ENCODE data around the gene PTRHD1.
"Not testable (repeated sequence)": the region's sequence is repeated elsewhere in the genome, so short reads cannot be mapped to it uniquely, and the experiment has no call there.

The PTRHD1 gene

GRCh38 chr2:24806661-24807036 lies 13.5 kb upstream of the PTRHD1 start:
- TF ChIP-seq, protein P1, sequence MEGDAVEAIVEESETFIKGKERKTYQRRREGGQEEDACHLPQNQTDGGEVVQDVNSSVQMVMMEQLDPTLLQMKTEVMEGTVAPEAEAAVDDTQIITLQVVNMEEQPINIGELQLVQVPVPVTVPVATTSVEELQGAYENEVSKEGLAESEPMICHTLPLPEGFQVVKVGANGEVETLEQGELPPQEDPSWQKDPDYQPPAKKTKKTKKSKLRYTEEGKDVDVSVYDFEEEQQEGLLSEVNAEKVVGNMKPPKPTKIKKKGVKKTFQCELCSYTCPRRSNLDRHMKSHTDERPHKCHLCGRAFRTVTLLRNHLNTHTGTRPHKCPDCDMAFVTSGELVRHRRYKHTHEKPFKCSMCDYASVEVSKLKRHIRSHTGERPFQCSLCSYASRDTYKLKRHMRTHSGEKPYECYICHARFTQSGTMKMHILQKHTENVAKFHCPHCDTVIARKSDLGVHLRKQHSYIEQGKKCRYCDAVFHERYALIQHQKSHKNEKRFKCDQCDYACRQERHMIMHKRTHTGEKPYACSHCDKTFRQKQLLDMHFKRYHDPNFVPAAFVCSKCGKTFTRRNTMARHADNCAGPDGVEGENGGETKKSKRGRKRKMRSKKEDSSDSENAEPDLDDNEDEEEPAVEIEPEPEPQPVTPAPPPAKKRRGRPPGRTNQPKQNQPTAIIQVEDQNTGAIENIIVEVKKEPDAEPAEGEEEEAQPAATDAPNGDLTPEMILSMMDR (IDR thresholded peaks at IDR 0.05; ENCODE audit: insufficient read depth, low read depth, low read length, missing control alignments): no peak
- no peak overlapping the region for H3K4me3 ChIP-seq (ENCODE audit: low read length)
- DNase-seq (ENCODE audit: low read depth): no peak

DNA sequence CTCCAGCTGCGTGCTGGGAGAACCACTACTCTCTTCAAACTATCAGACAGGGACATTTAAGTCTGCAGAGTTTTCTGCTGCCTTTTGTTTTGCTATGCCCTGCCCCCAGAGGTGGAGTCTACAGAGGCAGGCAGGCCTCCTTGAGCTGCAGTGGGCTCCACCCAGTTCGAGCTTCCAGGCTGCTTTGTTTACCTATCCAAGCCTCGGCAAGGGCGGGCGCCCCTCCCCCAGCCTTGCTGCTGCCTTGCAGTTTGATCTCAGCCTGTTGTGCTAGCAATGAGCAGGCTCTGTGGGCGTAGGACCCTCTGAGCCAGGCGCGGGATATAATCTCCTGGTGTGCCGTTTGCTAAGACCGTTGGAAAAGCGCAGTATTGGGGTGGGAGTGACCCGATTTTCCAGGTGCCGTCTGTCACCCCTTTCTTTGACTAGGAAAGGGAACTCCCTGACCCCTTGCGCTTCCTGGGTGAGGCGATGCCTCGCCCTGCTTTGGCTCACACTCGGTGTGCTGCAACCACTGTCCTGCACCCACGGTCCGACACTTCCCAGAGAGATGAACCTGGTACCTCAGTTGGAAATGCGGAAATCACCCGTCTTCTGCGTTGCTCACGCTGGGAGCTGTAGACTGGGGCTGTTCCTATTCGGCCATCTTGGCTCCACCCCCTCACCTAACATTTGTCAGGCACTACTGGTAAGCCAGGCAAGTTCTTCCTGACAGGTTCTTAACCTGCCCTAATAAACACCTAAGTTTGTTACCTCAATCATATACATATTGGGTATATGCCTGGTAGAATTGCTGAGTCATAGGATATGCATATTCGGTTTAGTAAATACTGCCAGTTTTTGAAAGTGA lies 12.8 kb upstream of the PTRHD1 start:
- not testable (repeated sequence) for H3K4me3 ChIP-seq (ENCODE audit: low read length); DNase-seq (ENCODE audit: low read depth)

GRCh38 chr2:24800487-24800886 lies 7.3 kb upstream of the PTRHD1 start:
- not testable (repeated sequence) for DNase-seq (ENCODE audit: low read depth); H3K4me3 ChIP-seq (ENCODE audit: low read length)

- no peak for DNase-seq (ENCODE audit: low read depth)
- H3K4me3 ChIP-seq (ENCODE audit: low read length): no peak overlapping the region
- TF ChIP-seq, protein P1 (IDR thresholded peaks at IDR 0.05; ENCODE audit: insufficient read depth, low read depth, low read length, missing control alignments): no peak
These were observed 4.5 kb upstream of the PTRHD1 start for GRCh38 chr2:24797644-24798043.

DNA sequence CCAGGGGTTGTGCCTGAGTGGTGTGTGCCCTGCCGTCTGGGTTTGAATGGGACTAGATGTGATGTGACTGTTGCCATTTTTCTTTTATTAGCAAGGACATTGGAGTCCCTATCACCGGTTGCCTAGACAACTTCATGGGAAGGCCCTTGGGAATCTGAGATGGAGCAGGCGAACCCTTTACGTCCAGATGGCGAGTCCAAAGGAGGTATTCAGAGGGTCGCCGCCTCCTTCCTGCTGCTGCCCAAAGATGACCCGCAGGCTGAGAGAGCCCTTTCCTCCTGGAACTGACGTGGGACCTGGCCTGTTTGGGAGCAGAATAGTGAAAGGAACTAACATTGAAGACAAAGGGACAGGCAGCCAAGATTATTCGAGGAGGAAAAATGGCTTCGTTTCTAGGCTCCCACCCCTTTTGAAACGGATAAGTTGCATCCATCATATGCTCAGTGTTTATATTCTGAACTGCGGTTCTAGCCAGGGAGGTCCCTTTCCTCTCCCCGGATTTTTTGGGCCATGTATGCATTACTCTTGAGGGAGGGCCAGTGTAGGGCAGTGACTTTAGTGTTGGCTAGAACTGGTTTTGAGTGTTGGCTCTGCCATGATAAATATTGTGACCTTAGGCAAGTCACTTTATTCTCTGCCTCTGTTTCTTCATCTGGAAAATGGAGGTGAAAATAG lies 707 bp upstream of the PTRHD1 start:
- DNase-seq (ENCODE audit: low read depth): peak; percentile 25

DNA sequence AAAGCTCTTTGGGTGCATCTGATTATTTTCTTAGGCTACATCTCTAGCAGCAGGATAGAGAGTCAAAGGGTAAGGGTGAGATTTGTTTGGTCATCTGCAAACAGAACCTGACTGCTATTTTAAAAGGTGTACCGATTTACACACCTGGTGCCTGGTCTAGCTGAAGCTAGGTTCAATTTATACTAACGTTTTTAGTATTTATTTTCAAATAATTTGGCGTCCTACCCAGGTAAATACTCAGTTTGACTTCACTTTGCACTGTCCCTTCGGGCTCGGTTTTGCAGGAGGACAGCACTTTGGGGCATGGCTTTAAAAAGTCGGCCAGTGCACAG lies 683 bp downstream of the PTRHD1 start:
- TF ChIP-seq, protein P1 (IDR thresholded peaks at IDR 0.05; ENCODE audit: insufficient read depth, low read depth, low read length, missing control alignments): no peak
- H3K4me3 ChIP-seq (ENCODE audit: low read length): peak overlapping the region; percentile 78
- DNase-seq (ENCODE audit: low read depth): no peak

More for the DNA sequence above, 707 bp upstream of the PTRHD1 start:
- peak overlapping the region; percentile 78 for H3K4me3 ChIP-seq (ENCODE audit: low read length)
- TF ChIP-seq, protein P1 (IDR thresholded peaks at IDR 0.05; ENCODE audit: insufficient read depth, low read depth, low read length, missing control alignments): no peak

DNA sequence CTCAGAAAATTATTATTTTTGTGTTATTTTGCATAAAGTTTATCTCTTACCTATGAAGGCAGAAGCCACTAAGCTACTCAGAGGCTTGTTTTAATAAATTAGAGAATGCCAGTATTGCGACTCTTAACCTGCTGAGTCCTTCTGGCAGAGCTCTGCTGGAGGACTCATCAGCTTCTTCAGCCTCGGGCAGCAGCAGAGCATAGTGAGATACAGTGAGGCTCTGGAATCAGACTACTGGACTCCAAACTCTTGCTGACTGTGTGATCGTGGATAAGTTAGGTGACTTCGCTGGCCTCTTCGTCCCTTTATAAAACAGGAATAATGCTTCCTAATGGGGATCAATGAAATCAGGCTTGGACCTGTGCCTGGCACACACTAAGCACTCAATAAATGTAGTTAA lies 1.7 kb downstream of the PTRHD1 start:
- no peak overlapping the region for H3K4me3 ChIP-seq (ENCODE audit: low read length)
- TF ChIP-seq, protein P1 (IDR thresholded peaks at IDR 0.05; ENCODE audit: insufficient read depth, low read depth, low read length, missing control alignments): no peak
- DNase-seq (ENCODE audit: low read depth): no peak

- TF ChIP-seq, protein P1 (IDR thresholded peaks at IDR 0.05; ENCODE audit: insufficient read depth, low read depth, low read length, missing control alignments): no peak
- no peak overlapping the region for H3K4me3 ChIP-seq (ENCODE audit: low read length)
- DNase-seq (ENCODE audit: low read depth): no peak
These were observed 4.4 kb downstream of the PTRHD1 start for GRCh38 chr2:24788816-24789215.
